SU-DHL-6 (cell line): ENCODE results near the gene PRDM11.

Experiments
- H2AFZ ChIP-seq: fragments of 200-600 bp; sonication (generic); 2 replicates; pipeline ENCODE4 v1.6.1; 2014; ENCODE audit warnings: low read depth, mild to moderate bottlenecking, moderate library complexity, mixed read lengths, antibody characterized with exemption, low read length; ENCODE audit not compliant: severe bottlenecking
- H3F3A ChIP-seq: fragments of 200-600 bp; shearing (Covaris generic); 2 replicates; pipeline ENCODE4 v1.6.0; 2016; ENCODE audit warnings: antibody characterized with exemption, mild to moderate bottlenecking; ENCODE audit not compliant: insufficient read depth
- H3K27ac ChIP-seq: fragments of 200-600 bp; sonication (generic); 2 replicates; pipeline ENCODE4 v1.5.1; 2016; ENCODE audit warnings: low read depth, mild to moderate bottlenecking, low read length, moderate library complexity, mixed read lengths
- H3K27me3 ChIP-seq: fragments of 200-600 bp; sonication (generic), shearing (Covaris generic); 2 replicates; pipeline ENCODE4 v1.6.0; 2014; ENCODE audit warnings: mild to moderate bottlenecking, low read length
- H3K36me3 ChIP-seq: fragments of 200-600 bp; sonication (generic); 2 replicates; pipeline ENCODE4 v1.6.1; 2014; ENCODE audit warnings: mild to moderate bottlenecking, low read length, mixed read lengths
- H3K4me2 ChIP-seq: fragments of 300-600, 200-600 bp; shearing (Covaris generic), sonication (generic); 2 replicates; pipeline ENCODE4 v1.6.0; 2014; ENCODE audit warnings: low read length, low read depth, mild to moderate bottlenecking; ENCODE audit not compliant: poor library complexity, severe bottlenecking
- H3K4me3 ChIP-seq: fragments of 200-600 bp; sonication (generic); 2 replicates; pipeline ENCODE4 v1.5.1; 2014; ENCODE audit warnings: antibody characterized with exemption, low read length, mild to moderate bottlenecking, mixed read lengths; ENCODE audit not compliant: insufficient read depth, poor library complexity, severe bottlenecking
- H3K79me2 ChIP-seq: fragments of 200-600 bp; sonication (generic); 2 replicates; pipeline ENCODE4 v1.6.1; 2014; ENCODE audit warnings: mild to moderate bottlenecking, low read length, moderate library complexity; ENCODE audit not compliant: insufficient read depth
- H3K9ac ChIP-seq: fragments of 200-600 bp; sonication (generic); 2 replicates; pipeline ENCODE4 v1.7.0; 2014; ENCODE audit warnings: mild to moderate bottlenecking, low read length
- H3K9me2 ChIP-seq: fragments of 200-600 bp; sonication (generic); replicated peaks from 2 replicates; pipeline ENCODE4 v1.6.1; 2014; ENCODE audit warnings: low read length; ENCODE audit not compliant: insufficient read depth
- H3K9me3 ChIP-seq: fragments of 200-600 bp; sonication (generic); 2 replicates; pipeline ENCODE4 v1.6.1; 2014; ENCODE audit warnings: low read length, mixed read lengths; ENCODE audit not compliant: insufficient read depth
- H4K20me1 ChIP-seq: fragments of 200-600 bp; sonication (generic); 2 replicates; pipeline ENCODE4 v1.6.1; 2014; ENCODE audit warnings: low read depth, mild to moderate bottlenecking, antibody characterized with exemption, low read length, moderate library complexity, mixed read lengths
- CTCF ChIP-seq: fragments of 200-600 bp; sonication (generic); IDR thresholded peaks from one replicate; pipeline ENCODE4 v1.5.1; 2017; ENCODE audit warnings: antibody characterized with exemption, mild to moderate bottlenecking, low read length, moderate library complexity; ENCODE audit not compliant: insufficient read depth, poor library complexity, severe bottlenecking
- EZH2phosphoT487 ChIP-seq: fragments of 200-600 bp; sonication (generic), shearing (Covaris generic); conservative IDR thresholded peaks from 2 replicates; pipeline ENCODE4 v1.6.1; 2018; ENCODE audit warnings: mild to moderate bottlenecking, antibody characterized with exemption, low read length, moderate library complexity, mixed read lengths

PRDM11 gene

DNA sequence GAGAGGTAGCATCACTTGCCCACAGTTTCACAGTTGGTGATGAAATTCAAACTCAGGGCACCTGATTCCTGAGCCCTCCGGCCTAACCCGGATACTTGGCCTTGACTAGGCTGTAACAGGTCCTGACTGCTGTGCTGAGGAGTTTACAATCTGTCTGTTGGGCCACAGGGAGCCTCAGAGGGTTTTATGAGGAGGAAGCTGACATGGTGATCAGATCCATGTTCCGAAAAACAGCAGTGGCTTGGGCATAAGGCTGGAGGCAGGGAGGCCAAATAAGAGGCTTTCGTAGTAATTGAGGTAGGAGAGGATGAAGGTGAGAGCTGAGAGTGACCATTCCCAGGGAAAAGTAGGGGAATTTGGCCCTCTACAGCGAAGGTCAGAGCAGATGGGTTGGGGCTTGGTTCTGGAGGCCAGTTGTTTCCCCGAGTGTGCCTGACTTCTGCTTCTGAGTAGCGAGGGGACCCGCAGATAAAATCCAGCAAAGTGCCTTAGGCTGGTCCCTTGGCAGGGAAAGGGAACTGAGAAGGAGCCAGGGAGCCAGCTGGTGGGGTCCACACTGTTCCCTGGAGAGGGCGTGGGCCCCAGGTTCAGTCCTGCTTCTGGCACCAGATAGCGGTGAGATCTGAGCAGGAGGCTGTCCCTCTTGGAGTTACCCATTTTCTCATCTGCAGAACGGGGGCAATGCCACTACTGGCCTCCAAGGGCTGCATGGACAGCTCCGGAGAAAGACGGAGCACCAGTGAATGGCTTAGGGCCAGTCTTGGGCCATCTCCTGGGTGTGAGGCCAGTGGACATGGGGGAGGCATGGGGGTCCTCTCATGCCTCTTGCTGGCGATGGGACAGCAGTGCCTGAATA lies 6.5 kb downstream of the PRDM11 start:
- H2AFZ ChIP-seq: no peak overlapping the region
- H3K4me2 ChIP-seq: no peak overlapping the region
- no peaks in the 10 kb centered on the region for H3K36me3 ChIP-seq
- H3K27ac ChIP-seq: no peak overlapping the region
- no peak overlapping the region for H3K4me3 ChIP-seq
- no peaks in the 10 kb centered on the region for H4K20me1 ChIP-seq
- H3K9ac ChIP-seq: no peak overlapping the region
- no peaks in the 10 kb centered on the region for H3K79me2 ChIP-seq
- H3K9me3 ChIP-seq: no peaks in the 10 kb centered on the region
- no peaks in the 10 kb centered on the region for H3K9me2 ChIP-seq
- no peak for TF ChIP-seq EZH2phosphoT487
- no peak for TF ChIP-seq CTCF
- H3F3A ChIP-seq: no peaks in the 10 kb centered on the region
- H3K27me3 ChIP-seq: no peaks in the 10 kb centered on the region

DNA sequence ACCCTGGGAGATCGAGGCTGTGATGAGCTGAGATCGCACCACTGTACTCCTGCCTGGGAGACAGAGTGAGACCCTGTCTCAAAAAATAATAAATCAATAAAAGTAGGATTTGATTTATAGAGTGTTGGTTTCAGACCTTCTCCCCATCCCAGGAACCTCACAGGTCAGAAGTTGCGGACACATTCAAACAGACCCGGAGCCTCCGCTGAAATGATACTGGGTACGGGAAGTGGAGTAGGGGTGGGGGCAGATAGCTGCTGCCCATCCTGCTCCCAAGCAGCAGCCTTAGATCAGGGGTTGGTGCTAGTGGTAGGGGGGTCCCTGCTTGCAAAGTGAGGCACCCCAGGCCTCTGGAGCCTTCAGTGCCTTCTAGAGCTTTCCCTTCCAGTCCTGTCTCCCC lies 7.8 kb downstream of the PRDM11 start:
- Histone ChIP-seq H3F3A (no peaks in the 10 kb centered on the region), H3K79me2 (no peaks in the 10 kb centered on the region), H2AFZ (no peak overlapping the region), H3K9me2 (no peaks in the 10 kb centered on the region), H3K36me3 (no peaks in the 10 kb centered on the region), H3K9me3 (no peaks in the 10 kb centered on the region), H4K20me1 (no peaks in the 10 kb centered on the region), H3K27ac (no peak overlapping the region), H3K9ac (no peak overlapping the region), H3K27me3 (no peaks in the 10 kb centered on the region), H3K4me2 (no peak overlapping the region), H3K4me3 (no peak overlapping the region)
- no peak for TF ChIP-seq CTCF
- TF ChIP-seq EZH2phosphoT487: no peak

GRCh38 chr11:45155058-45155551 lies 8.7 kb downstream of the PRDM11 start:
- Histone ChIP-seq H3F3A (no peaks in the 10 kb centered on the region), H3K27ac (no peak overlapping the region), H3K27me3 (no peaks in the 10 kb centered on the region), H3K79me2 (no peaks in the 10 kb centered on the region), H4K20me1 (no peaks in the 10 kb centered on the region), H3K9ac (no peak overlapping the region), H3K4me2 (no peak overlapping the region), H3K36me3 (no peaks in the 10 kb centered on the region), H3K9me2 (no peaks in the 10 kb centered on the region), H3K4me3 (no peak overlapping the region), H2AFZ (no peak overlapping the region), H3K9me3 (no peaks in the 10 kb centered on the region)
- TF ChIP-seq CTCF (no peak), EZH2phosphoT487 (no peak)
